ENCODE measurements around the gene TAMALIN. TPM values are rescaled to one million over a fixed set of nuclear protein-coding genes. Genes with fewer than 3 reads are reported as not detected.

Gene TAMALIN
- total RNA-seq, 1 experiment from 2014 or later: not detected

DNA sequence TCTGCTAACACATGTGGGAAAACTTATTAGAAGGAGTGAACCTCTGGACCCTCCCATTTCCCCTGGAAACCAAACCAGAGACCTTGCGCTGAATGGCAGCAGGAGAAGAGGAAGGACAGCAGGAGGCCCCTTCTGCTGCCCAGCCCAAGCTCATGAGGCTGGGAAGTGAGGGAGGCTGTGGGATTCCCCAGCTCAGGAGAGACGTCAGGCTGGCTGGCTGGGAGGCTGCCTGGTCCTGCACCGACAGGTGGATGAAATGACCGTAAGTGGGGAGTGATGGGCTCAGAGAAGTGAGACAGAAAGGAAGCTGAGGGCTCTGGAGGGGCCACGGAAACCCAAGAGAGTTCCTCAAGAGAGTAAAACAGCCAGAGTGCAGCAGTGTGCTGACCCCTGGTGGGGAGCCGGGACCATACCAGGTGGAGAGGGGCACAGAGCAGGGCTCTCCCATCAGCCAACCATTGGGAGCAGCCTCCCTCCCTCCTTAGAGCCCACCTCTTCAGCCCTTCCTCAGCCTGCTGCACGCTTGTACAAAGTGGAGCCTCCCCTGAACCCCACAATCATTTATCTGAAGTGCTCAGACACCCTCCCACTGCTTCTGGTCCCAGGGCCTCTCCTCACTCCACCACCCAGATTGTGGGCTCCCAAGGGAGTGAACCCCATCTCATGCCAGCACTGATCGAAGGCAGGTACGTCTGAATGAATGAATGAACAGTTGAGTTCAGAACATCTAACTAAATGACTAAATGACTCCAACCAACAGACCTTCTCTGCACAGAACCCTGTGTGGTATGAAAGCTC lies 14.0 kb downstream of the TAMALIN start:
- DNase-seq (ENCODE audit: unreplicated experiment): peak; percentile 48
- no TSS peak for BruUV-seq (replicated peaks)
- no peaks in the 10 kb centered on the region for H3K9me3 Mint-ChIP-seq (ENCODE audit: unreplicated experiment)
- no peak overlapping the region for H3K27ac Mint-ChIP-seq (ENCODE audit: low read depth, unreplicated experiment)
- peaks cover 6% of the 10 kb centered on the region for H3K4me1 Mint-ChIP-seq (ENCODE audit: insufficient read depth, unreplicated experiment)
- H3K4me3 Mint-ChIP-seq (ENCODE audit: unreplicated experiment): no peak overlapping the region
- H3K36me3 Mint-ChIP-seq (ENCODE audit: insufficient read depth, unreplicated experiment): no peaks in the 10 kb centered on the region
- ChIA-PET CTCF (interaction anchor here (0.6 to 17.1 kb wide), 13 partner anchors 10 to 1922 kb away, joined by 3 to 560 read pairs (median 4); partner anchors contain the start of genes ATG101 and SMIM41), POLR2A (interaction anchor here (1.1 kb wide), 1 partner anchor 16 kb away, joined by 3 read pairs; no protein-coding TSS in a partner anchor)
- intact Hi-C loops (cut with micrococcal nuclease): loop anchor here (2.0 kb wide), 1 partner anchor 94 kb away; no protein-coding TSS in a partner anchor
- TF ChIP-seq, protein P1, sequence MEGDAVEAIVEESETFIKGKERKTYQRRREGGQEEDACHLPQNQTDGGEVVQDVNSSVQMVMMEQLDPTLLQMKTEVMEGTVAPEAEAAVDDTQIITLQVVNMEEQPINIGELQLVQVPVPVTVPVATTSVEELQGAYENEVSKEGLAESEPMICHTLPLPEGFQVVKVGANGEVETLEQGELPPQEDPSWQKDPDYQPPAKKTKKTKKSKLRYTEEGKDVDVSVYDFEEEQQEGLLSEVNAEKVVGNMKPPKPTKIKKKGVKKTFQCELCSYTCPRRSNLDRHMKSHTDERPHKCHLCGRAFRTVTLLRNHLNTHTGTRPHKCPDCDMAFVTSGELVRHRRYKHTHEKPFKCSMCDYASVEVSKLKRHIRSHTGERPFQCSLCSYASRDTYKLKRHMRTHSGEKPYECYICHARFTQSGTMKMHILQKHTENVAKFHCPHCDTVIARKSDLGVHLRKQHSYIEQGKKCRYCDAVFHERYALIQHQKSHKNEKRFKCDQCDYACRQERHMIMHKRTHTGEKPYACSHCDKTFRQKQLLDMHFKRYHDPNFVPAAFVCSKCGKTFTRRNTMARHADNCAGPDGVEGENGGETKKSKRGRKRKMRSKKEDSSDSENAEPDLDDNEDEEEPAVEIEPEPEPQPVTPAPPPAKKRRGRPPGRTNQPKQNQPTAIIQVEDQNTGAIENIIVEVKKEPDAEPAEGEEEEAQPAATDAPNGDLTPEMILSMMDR (IDR thresholded peaks at IDR 0.05; ENCODE audit: unreplicated experiment): peak; percentile 51
- peaks cover 23% of the 10 kb centered on the region for H3K27me3 Mint-ChIP-seq (ENCODE audit: insufficient read depth, unreplicated experiment)

DNA sequence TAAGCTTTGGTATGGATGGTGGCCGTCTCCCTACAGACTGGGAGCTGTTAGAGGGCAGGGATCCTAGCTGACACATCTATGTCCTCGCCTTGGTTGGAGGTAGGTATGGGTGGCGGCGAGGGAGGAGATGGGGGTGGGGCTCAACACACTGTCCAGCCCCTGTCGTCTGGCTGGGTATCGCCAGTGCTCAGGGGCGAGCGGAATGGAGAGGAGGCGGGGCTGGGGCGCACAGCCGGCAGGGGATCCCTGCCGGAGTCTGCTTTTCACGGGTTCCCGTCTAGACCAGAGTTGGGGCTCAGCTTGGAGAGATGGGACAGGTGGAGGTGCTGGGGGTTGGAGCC lies 16.1 kb downstream of the TAMALIN start:
- no peak for DNase-seq (ENCODE audit: unreplicated experiment)
- H3K9me3 Mint-ChIP-seq (ENCODE audit: unreplicated experiment): no peaks in the 10 kb centered on the region
- no peaks in the 10 kb centered on the region for H3K36me3 Mint-ChIP-seq (ENCODE audit: insufficient read depth, unreplicated experiment)
- ChIA-PET CTCF (interaction anchor here (0.6 to 17.1 kb wide), 18 partner anchors 10 to 263 kb away, joined by 3 to 560 read pairs (median 5); partner anchors contain the start of genes ATG101 and SMIM41), POLR2A (interaction anchor here (0.7 to 1.8 kb wide), 6 partner anchors 10 to 60 kb away, joined by 3 to 7 read pairs (median 6); partner anchors contain the start of genes ATG101 and NR4A1)
- TF ChIP-seq, protein P1 (IDR thresholded peaks at IDR 0.05; ENCODE audit: unreplicated experiment): no peak
- intact Hi-C loops (cut with micrococcal nuclease): loop anchor here (1.0 kb wide), 1 partner anchor 19 kb away; no protein-coding TSS in a partner anchor
- peak overlapping the region; percentile 78 for H3K4me3 Mint-ChIP-seq (ENCODE audit: unreplicated experiment)
- H3K27ac Mint-ChIP-seq (ENCODE audit: low read depth, unreplicated experiment): no peak overlapping the region
- H3K4me1 Mint-ChIP-seq (ENCODE audit: insufficient read depth, unreplicated experiment): peaks cover 11% of the 10 kb centered on the region
- H3K27me3 Mint-ChIP-seq (ENCODE audit: insufficient read depth, unreplicated experiment): peaks cover 14% of the 10 kb centered on the region
- BruUV-seq (replicated peaks): no TSS peak

DNA sequence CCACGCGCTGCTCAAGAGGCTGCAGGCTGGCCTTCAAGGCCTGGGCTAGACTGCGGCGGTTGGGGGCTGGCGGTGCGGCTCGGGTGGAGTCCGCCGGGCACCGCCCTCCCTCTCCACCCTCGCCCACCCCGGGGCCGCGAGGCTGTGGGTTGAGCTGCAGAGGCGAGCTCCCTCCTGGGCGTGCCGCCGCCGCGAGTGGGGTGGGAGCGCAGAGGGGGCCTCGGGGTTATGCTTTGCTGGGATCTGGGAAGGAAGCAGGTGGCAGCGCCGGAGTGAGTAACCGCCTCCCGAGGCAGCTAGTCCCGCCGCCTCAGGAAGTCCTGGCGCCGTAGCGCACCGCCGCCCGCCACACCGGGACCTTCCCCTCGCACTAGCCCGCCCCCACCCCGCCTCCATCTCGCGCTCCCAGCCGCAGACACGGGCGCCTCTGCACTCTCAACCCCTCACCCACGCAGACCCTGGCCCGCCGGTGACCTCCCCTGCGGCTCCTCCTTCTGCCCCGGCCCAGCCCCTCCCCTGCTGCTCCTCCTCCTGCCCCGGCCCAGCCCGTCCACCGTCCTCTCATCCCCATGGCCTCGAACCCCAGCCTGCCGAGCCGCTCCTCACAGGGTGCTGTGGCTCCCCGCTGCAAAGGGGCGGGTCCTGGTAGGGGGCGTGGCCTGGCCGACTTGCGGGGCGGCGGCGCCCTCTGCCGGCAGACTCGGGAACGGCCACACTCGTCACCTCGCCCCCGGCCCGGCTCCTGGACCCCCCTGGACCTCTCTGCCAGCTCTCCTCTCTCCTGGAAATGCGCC lies 16.6 kb downstream of the TAMALIN start:
- ChIA-PET CTCF (interaction anchor here (0.6 to 17.1 kb wide), 20 partner anchors 10 to 555 kb away, joined by 3 to 560 read pairs (median 4); partner anchors contain the start of genes ATG101 and SMIM41), POLR2A (interaction anchor here (0.7 to 1.8 kb wide), 6 partner anchors 9 to 48 kb away, joined by 3 to 7 read pairs (median 6); partner anchors contain the start of genes ATG101 and NR4A1)
- BruUV-seq (replicated peaks): no TSS peak
- TF ChIP-seq, protein P1 (IDR thresholded peaks at IDR 0.05; ENCODE audit: unreplicated experiment): peak; percentile 86
- DNase-seq (ENCODE audit: unreplicated experiment): peak; percentile 64
- no peaks in the 10 kb centered on the region for H3K9me3 Mint-ChIP-seq (ENCODE audit: unreplicated experiment)
- H3K36me3 Mint-ChIP-seq (ENCODE audit: insufficient read depth, unreplicated experiment): no peaks in the 10 kb centered on the region
- peak overlapping the region; percentile 23 for H3K27ac Mint-ChIP-seq (ENCODE audit: low read depth, unreplicated experiment)
- peaks cover 12% of the 10 kb centered on the region for H3K27me3 Mint-ChIP-seq (ENCODE audit: insufficient read depth, unreplicated experiment)
- H3K4me1 Mint-ChIP-seq (ENCODE audit: insufficient read depth, unreplicated experiment): peaks cover 11% of the 10 kb centered on the region
- H3K4me3 Mint-ChIP-seq (ENCODE audit: unreplicated experiment): peak overlapping the region; percentile 78
- intact Hi-C loops (cut with micrococcal nuclease): loop anchor here (1.0 kb wide), 1 partner anchor 19 kb away; no protein-coding TSS in a partner anchor

Measured in MCF 10A (cell line).